RKO (cell line): ENCODE measurements around the gene BLOC1S4.

Experiments
- DNase-seq: peaks from one replicate; pipeline ENCODE4 v3.0.0-alpha.2; 2016; ENCODE audit warnings: low spot score

Gene BLOC1S4

DNA sequence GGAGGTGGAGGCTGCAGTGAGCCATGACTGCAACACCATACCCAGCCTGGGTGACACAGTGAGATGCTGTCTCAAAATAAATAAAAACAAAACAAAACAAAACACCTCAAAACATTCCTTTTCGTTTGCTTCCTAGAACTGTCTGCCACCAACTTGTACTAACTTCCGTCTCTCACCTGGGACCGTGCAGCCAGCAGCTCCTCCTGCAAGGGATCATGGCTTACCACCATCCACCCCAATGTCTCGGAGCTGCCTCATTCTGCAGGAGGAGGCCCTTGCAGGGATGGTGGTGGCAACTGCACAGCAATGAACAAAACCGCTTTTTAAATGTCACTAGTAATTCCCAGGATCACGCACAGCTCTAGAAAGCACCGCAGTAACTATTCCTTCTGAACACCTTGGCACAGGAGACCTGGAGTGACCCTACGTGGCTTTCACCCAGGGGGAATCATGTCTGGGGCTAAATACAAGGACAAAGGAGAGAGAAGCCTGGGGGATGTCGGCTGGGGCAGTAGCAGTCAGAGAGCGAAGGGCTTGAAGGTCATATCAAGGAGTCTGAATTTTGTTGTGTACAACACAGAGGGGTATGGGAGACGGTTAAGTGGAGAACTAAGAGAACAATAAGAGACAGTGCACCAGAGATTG lies 49.1 kb downstream of the BLOC1S4 start:
- no peak for DNase-seq

- DNase-seq = no peak
These were observed 49.7 kb downstream of the BLOC1S4 start for GRCh38 chr4:6765703-6766102.
